Endothelial cell of umbilical vein (primary cell): ENCODE measurements around the gene SLC36A3. TPM values are rescaled to one million over a fixed set of nuclear protein-coding genes. Genes with fewer than 3 reads are reported as not detected.

Experiments
- BruUV-seq: library from RNA; stranded (reverse); fragments of 400-500 nt; replicated peaks from 2 replicates; lab custom pipeline; 2021; lab: Mats Ljungman, UMichigan
- CTCF ChIA-PET: fragments of 300-600, 350-600 bp; sonication (Branson Sonifier 250); formaldehyde crosslinking; loops from one replicate; lab custom pipeline; 2021; ENCODE audit warnings: antibody characterized with exemption, inconsistent platforms; lab: Charles Lee
- POLR2A ChIA-PET: fragments of 300-600, 350-600 bp; sonication (Branson Sonifier 250); formaldehyde crosslinking; loops from one replicate; lab custom pipeline; 2021; ENCODE audit warnings: antibody characterized with exemption, inconsistent platforms; lab: Charles Lee
- DNase-seq: peaks from one replicate; pipeline ENCODE4 v3.0.0-alpha.2; 2011; ENCODE audit warnings: low read depth, low spot score
- FAIRE-seq: peaks from 2 replicates; lab custom pipeline; 2011; peaks lifted over from hg19 to GRCh38; lab: Jason Lieb, UNC
- H2AFZ ChIP-seq: 2 replicates; pipeline ENCODE4 v1.6.0; 2012; ENCODE audit warnings: low read depth, low read length, control low read depth, inconsistent platforms
- H3K27ac ChIP-seq: 2 replicates; pipeline ENCODE4 v1.5.1; 2011; ENCODE audit warnings: low read depth, mild to moderate bottlenecking, control low read depth, low read length, moderate library complexity; ENCODE audit not compliant: insufficient read depth
- H3K27me3 ChIP-seq, 2 experiments: 2 replicates each; pipeline versions ENCODE4 v1.6.0 to v1.6.1; 2011; ENCODE audit warnings: low read length in 2 of 2, mixed read lengths in 1 of 2; ENCODE audit not compliant: control insufficient read depth in 2 of 2, insufficient read depth in 2 of 2
- H3K36me3 ChIP-seq, 2 experiments: 2 replicates in 1 of 2; 3 replicates in 1 of 2; pipeline ENCODE4 v1.5.1; 2011; ENCODE audit warnings: low read length in 2 of 2, mild to moderate bottlenecking in 1 of 2, moderate library complexity in 1 of 2; ENCODE audit not compliant: control insufficient read depth in 2 of 2, insufficient read depth in 2 of 2; ENCODE audit errors: extremely low read depth in 1 of 2
- H3K4me1 ChIP-seq: 3 replicates; pipeline ENCODE4 v1.5.1; 2011; ENCODE audit warnings: mild to moderate bottlenecking, low read length; ENCODE audit not compliant: control insufficient read depth, insufficient read depth; ENCODE audit errors: extremely low read depth
- H3K4me2 ChIP-seq: 2 replicates; pipeline ENCODE4 v1.6.1; 2011; ENCODE audit warnings: low read length, control low read depth, mixed read lengths; ENCODE audit not compliant: insufficient read depth
- H3K4me3 ChIP-seq, 3 experiments: fragments of 200-600 bp in 1 of 3; sonication (generic), shearing (Covaris generic) in 1 of 3; replicated peaks in 1 of 3; 2 replicates each; pipeline ENCODE4 v1.5.1; 2011 to 2016; ENCODE audit warnings: control low read depth in 3 of 3, low read length in 3 of 3, mild to moderate bottlenecking in 2 of 3, inconsistent platforms in 1 of 3, low read depth in 1 of 3, moderate library complexity in 1 of 3; ENCODE audit not compliant: insufficient read depth in 1 of 3
- H3K79me2 ChIP-seq: 2 replicates; pipeline ENCODE4 v1.6.0; 2012; ENCODE audit warnings: low read length, inconsistent platforms; ENCODE audit not compliant: control insufficient read depth, insufficient read depth
- H3K9ac ChIP-seq: replicated peaks from 2 replicates; pipeline ENCODE3; 2011; ENCODE audit warnings: low read length, control low read depth; ENCODE audit not compliant: insufficient read depth; ENCODE audit errors: extremely low read depth
- H3K9me1 ChIP-seq: replicated peaks from 3 replicates; pipeline ENCODE4 v1.6.0; 2011; ENCODE audit warnings: mild to moderate bottlenecking, low read length; ENCODE audit not compliant: control insufficient read depth, insufficient read depth; ENCODE audit errors: extremely low read depth
- H3K9me3 ChIP-seq: replicated peaks from 2 replicates; pipeline ENCODE4 v1.5.1; 2012; ENCODE audit warnings: low read length, inconsistent platforms; ENCODE audit not compliant: control insufficient read depth, insufficient read depth
- H4K20me1 ChIP-seq: replicated peaks from 2 replicates; pipeline ENCODE3; 2011; ENCODE audit warnings: mild to moderate bottlenecking, low read length; ENCODE audit not compliant: control insufficient read depth, insufficient read depth; ENCODE audit errors: extremely low read depth
- CTCF ChIP-seq, 2 donors: IDR thresholded peaks; 1 replicate in 1 of 2; 2 replicates in 1 of 2; pipeline ENCODE4 v1.5.1; 2011; ENCODE audit warnings: low read length in 2 of 2, mild to moderate bottlenecking in 2 of 2, moderate library complexity in 2 of 2, control low read depth in 1 of 2, inconsistent platforms in 1 of 2, low read depth in 1 of 2; ENCODE audit not compliant: insufficient read depth in 1 of 2; ENCODE audit errors: extremely low read depth in 1 of 2
- EZH2 ChIP-seq: IDR thresholded peaks from 2 replicates; pipeline ENCODE4 v1.6.1; 2012; ENCODE audit warnings: borderline replicate concordance, low read depth, mild to moderate bottlenecking, moderate library complexity, low read length, inconsistent platforms; ENCODE audit not compliant: severe bottlenecking
- FOS ChIP-seq: IDR thresholded peaks from 2 replicates; pipeline ENCODE4 v1.6.1; 2011; ENCODE audit warnings: mild to moderate bottlenecking, low read length, moderate library complexity, borderline replicate concordance; ENCODE audit not compliant: insufficient read depth
- GATA2 ChIP-seq: IDR thresholded peaks from 2 replicates; pipeline ENCODE4 v1.7.0; 2011; ENCODE audit warnings: low read depth, mild to moderate bottlenecking, moderate library complexity, mixed read lengths, low read length; ENCODE audit not compliant: insufficient read length, insufficient read depth
- JUN ChIP-seq: IDR thresholded peaks from 2 replicates; pipeline ENCODE4 v1.6.1; 2011; ENCODE audit warnings: borderline replicate concordance, low read depth; ENCODE audit not compliant: insufficient read length, insufficient read depth
- MAX ChIP-seq: IDR thresholded peaks from 2 replicates; pipeline ENCODE4 v1.6.1; 2011; ENCODE audit not compliant: insufficient read depth, insufficient read length
- MYC ChIP-seq: IDR thresholded peaks from one replicate; pipeline ENCODE4 v1.6.1; 2011; ENCODE audit warnings: mild to moderate bottlenecking, low read depth, low read length
- POLR2A ChIP-seq: IDR thresholded peaks from 2 replicates; pipeline ENCODE4 v1.6.1; 2012; ENCODE audit warnings: low read depth, mild to moderate bottlenecking, control low read depth, low read length
- POLR2AphosphoS5 ChIP-seq: IDR thresholded peaks from 2 replicates; pipeline ENCODE4 v1.6.1; 2012; ENCODE audit warnings: low read depth, mild to moderate bottlenecking, control low read depth, low read length, moderate library complexity; ENCODE audit not compliant: insufficient read depth
- dilution Hi-C: fragments of 300-500 bp; cut with MboI; formaldehyde crosslinking; loops from one replicate; pipeline ENCODE4 v1.15.0; 2019; ENCODE audit warnings: low sequenced_read_pairs; ENCODE audit not compliant: extremely low pct_ligation_motif_present
- intact Hi-C: fragments of 100-400 bp; cut with micrococcal nuclease; formaldehyde crosslinking; loops from one replicate; pipeline ENCODE4 v1.10.0; 2022
- polyA plus RNA-seq, 4 experiments: library from polyadenylated mRNA; depleted of rRNA in 3 of 4; stranded (reverse) in 3 of 4; unstranded in 1 of 4; fragments of >200 nt; gene quantifications; 2 replicates each; pipeline versions ENCODE4 v1.2.1 to v1.2.3, GENCODE V29; 2011 to 2012; ENCODE audit warnings: missing spikeins in 1 of 4
- total RNA-seq: library from RNA; stranded (reverse); gene quantifications from 2 replicates; pipeline ENCODE4 v1.2.3, GENCODE V29; 2021

The SLC36A3 gene
- total and polyA plus RNA-seq, 2 donors (not counting 3 experiments of a cell fraction or from before 2014, with no cell fraction given), result not detected

- Histone ChIP-seq H3K9me3 (no peaks in the 10 kb centered on the region), H3K27ac (no peak overlapping the region), H3K4me3 (no peak overlapping the region), H3K9me1 (no peaks in the 10 kb centered on the region), H4K20me1 (no peaks in the 10 kb centered on the region), H2AFZ (no peak overlapping the region), H3K27me3 (peaks cover 0 to 3% of the 10 kb centered on the region in 2 experiments), H3K79me2 (no peaks in the 10 kb centered on the region), H3K36me3 (no peaks in the 10 kb centered on the region), H3K4me2 (no peak overlapping the region), H3K4me1 (no peaks in the 10 kb centered on the region), H3K9ac (no peak overlapping the region)
- no TSS peak for BruUV-seq
- intact Hi-C loops (no loop called here), dilution Hi-C loops (no loop called here)
- TF ChIP-seq JUN, result no peak
- no peak for TF ChIP-seq FOS
- no peak for TF ChIP-seq GATA2
- no peak for TF ChIP-seq POLR2A
- no peak for TF ChIP-seq POLR2AphosphoS5
- TF ChIP-seq MYC, result no peak
- no peak for TF ChIP-seq MAX
- TF ChIP-seq CTCF (IDR thresholded peaks at IDR 0.05; ENCODE audit: extremely low read depth in 1 of 2, insufficient read depth in 1 of 2, low read depth in 1 of 2, low read length in 2 of 2), result no peak
- TF ChIP-seq EZH2, result no peak
- ChIA-PET CTCF (no interaction called here), POLR2A (no interaction called here)
- no peak for DNase-seq
- no peak for FAIRE-seq
Observed at GRCh38 chr5:151345187-151345807, 41.7 kb upstream of the SLC36A3 start.
